ENCODE measurements around the gene CTNNBL1.

DNA sequence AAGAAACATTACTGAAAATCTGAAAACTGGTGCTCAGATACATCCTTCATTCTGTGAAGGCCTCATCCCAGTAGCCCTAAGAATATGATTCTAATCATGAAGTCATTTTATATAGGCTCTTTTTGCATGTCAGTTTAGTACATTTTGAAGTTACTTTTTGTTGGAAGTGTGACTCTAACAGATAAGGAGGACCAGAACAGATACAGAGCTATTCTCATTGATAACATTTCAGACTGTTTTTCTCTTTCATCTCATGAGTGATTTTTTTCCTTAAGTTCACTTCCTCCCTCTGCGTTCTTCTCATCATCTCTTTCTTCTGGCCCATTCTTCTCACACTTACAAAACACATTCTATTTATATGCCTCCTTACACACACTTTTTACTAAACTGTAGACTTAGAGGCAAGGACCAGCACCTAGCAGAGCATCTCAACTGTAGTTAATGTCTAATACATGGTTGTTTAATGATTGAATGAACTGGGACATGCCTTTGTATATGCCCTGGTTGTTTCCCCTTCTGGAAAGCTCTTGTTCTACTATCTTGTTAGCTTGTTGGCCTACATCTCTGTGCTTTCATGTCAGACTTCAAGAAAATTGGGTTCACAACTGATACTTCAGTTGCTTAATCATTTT, 8.7 kb downstream of the CTNNBL1 start:
- no peak for TF ChIP-seq CTCF (IDR thresholded peaks at IDR 0.05)
- no peak for TF ChIP-seq ATF6 (CRISPR knock-in tag; IDR thresholded peaks at IDR 0.05)
- no peak for TF ChIP-seq GABPB1 (CRISPR knock-in tag; IDR thresholded peaks at IDR 0.05)
- TF ChIP-seq, protein P1, sequence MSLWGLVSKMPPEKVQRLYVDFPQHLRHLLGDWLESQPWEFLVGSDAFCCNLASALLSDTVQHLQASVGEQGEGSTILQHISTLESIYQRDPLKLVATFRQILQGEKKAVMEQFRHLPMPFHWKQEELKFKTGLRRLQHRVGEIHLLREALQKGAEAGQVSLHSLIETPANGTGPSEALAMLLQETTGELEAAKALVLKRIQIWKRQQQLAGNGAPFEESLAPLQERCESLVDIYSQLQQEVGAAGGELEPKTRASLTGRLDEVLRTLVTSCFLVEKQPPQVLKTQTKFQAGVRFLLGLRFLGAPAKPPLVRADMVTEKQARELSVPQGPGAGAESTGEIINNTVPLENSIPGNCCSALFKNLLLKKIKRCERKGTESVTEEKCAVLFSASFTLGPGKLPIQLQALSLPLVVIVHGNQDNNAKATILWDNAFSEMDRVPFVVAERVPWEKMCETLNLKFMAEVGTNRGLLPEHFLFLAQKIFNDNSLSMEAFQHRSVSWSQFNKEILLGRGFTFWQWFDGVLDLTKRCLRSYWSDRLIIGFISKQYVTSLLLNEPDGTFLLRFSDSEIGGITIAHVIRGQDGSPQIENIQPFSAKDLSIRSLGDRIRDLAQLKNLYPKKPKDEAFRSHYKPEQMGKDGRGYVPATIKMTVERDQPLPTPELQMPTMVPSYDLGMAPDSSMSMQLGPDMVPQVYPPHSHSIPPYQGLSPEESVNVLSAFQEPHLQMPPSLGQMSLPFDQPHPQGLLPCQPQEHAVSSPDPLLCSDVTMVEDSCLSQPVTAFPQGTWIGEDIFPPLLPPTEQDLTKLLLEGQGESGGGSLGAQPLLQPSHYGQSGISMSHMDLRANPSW (CRISPR knock-in tag; conservative IDR thresholded peaks at IDR 0.05; ENCODE audit: low read depth): no peak
- TF ChIP-seq, protein P2, sequence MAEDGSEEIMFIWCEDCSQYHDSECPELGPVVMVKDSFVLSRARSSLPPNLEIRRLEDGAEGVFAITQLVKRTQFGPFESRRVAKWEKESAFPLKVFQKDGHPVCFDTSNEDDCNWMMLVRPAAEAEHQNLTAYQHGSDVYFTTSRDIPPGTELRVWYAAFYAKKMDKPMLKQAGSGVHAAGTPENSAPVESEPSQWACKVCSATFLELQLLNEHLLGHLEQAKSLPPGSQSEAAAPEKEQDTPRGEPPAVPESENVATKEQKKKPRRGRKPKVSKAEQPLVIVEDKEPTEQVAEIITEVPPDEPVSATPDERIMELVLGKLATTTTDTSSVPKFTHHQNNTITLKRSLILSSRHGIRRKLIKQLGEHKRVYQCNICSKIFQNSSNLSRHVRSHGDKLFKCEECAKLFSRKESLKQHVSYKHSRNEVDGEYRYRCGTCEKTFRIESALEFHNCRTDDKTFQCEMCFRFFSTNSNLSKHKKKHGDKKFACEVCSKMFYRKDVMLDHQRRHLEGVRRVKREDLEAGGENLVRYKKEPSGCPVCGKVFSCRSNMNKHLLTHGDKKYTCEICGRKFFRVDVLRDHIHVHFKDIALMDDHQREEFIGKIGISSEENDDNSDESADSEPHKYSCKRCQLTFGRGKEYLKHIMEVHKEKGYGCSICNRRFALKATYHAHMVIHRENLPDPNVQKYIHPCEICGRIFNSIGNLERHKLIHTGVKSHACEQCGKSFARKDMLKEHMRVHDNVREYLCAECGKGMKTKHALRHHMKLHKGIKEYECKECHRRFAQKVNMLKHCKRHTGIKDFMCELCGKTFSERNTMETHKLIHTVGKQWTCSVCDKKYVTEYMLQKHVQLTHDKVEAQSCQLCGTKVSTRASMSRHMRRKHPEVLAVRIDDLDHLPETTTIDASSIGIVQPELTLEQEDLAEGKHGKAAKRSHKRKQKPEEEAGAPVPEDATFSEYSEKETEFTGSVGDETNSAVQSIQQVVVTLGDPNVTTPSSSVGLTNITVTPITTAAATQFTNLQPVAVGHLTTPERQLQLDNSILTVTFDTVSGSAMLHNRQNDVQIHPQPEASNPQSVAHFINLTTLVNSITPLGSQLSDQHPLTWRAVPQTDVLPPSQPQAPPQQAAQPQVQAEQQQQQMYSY (CRISPR knock-in tag; IDR thresholded peaks at IDR 0.05): no peak
- TF ChIP-seq ESRRA (CRISPR knock-in tag; IDR thresholded peaks at IDR 0.05; ENCODE audit: borderline replicate concordance): no peak
- no peak for TF ChIP-seq NR2C2 (CRISPR knock-in tag; IDR thresholded peaks at IDR 0.05)
